HG03066 (cell line): ENCODE data around the gene HASPIN.

Source experiments
- ATAC-seq: cut with Tn5 transposase; IDR thresholded peaks from one replicate; pipeline ENCODE4 v1.9.1; 2021; ENCODE audit warnings: low read depth; ENCODE audit not compliant: unreplicated experiment

The HASPIN gene

GRCh38 chr17:3762922-3763776 is 39.4 kb downstream of the HASPIN start:
- ATAC-seq: peak; percentile 64

DNA sequence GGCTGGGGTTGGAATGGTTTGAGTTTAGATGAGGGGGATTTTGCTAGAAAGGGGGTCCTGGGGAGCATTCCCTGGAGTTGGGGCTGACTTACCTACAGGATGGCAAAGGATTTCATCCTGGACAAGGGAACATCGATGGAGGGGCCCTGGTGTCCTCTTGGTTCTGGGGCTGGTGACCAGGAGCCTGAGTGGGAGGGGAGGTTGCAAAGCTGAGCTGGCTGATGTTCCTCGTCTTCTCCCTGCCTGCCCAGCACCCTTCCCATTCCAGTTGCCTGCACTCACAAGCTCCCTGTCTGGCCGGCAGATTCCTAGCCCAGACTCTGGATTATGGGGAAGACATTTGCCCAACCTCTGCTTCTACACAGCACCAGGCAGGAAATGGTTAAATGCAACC is 40.1 kb downstream of the HASPIN start:
- ATAC-seq: no peak

DNA sequence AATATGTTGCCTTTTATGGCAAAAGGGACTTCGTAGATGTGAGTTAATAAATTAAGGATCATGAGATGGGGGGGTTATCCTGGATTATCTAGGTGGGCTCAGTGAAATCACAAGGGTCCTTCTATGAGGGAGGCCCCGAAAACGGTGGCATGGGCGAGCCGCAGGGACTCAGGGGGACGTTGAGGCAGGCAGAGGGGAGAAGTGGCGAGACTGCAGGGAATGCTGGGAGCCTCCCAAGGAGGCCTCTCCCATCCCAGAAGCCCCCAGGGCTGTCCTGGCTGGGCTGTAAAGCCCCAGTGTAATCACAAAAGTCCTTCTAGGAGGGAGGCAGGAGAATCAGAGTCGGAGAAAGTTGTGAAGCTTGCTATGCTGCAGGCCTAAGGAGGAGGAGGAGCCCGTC is 42.3 kb downstream of the HASPIN start:
- ATAC-seq: no peak

DNA sequence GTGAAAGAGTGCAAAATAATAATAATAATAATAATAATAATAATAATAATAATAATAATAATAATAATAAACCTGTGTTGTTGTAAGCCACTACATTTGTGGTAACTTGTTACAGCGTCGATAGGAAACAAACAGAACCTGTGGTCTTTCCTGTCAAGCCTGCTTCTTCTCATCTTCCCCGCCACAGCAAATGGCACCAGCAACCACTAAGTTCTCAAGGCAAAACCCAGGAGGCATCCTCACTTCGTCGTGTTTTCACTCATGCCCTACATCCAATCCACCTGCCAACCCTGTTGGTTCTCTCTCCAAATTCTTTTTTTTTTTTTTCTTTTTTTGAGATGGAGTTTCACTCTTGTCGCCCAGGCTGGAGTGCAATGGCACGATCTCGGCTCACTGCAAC is 43.1 kb downstream of the HASPIN start:
- no peak for ATAC-seq

- ATAC-seq: no peak
These were observed 44.6 kb downstream of the HASPIN start for GRCh38 chr17:3768341-3768740.

DNA sequence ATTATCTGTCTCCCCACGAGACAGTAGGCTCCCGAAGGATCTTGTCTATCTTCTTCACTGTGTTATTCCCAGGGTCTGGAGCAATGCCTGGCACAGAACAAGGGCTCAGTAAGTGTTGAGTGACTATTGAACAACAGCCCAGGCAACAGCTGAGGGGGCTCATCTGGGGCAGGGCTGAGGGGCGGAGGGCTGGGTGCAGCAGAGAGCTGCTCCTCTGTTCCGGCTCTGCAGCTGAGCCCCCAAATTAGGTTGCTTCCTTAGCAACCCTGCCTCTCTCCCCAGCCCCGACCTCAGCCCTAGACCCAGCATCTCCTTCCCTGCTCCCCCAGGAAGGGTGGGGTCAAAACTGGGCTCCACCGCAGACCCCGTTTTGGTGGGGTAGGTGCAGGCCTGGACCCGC is 45.1 kb downstream of the HASPIN start:
- ATAC-seq: no peak

DNA sequence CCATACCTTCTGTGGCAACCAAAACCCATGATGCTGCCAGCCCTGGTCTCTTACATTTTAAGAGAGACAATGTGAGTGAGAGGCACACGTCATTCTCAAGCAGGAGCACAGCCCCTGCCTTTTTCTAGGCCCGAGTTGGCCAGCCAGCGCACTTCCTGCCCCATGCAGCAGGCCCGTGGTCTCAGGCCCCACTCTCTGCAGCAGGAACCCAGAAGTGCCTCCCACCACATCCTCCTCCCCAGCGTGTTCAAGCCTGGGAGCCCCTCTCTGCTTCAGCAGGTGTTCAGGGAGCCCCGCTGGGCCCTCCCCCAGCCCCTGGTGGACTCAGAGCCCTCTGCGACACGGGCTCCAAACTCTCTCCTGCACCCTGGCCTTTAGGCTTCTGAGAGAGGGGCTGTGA is 46.8 kb downstream of the HASPIN start:
- no peak for ATAC-seq

DNA sequence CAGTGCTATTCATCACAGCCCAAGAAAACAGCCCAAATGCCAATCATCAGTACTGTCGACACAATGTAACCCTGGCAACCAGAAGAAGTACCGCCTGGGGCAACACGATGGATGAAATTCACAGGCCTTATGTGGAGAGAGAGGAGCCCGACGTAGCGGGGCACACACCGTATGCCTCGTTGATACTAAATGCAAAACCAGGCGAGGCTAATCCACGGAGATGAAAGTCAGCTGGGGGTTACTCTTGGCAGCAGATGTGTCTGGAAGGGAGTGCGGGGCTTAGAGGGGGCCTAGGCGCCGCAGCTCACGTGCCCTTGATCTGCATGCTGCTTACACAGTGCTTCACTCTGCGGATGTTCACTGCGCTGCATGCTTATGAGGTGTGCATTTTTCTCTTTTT is 47.4 kb downstream of the HASPIN start:
- no peak for ATAC-seq

DNA sequence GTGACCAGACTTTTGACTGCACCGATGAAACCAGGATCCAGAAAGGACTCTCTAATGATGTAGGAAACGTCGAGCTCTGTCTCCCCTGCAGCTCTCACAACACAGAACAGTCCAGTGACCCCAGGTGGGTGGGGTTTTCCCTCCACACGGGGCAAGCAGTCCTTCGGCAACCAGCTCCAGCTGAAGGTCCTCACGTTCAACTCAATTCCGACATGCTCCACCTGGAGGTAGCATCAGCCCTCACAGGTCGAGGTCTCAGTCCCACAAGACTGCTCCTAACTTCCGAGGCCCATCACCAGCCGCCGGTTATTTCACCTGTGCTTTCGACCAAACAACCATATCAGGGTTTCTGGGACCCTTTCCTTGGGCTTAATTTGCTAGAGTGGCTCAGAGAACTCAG is 49.1 kb downstream of the HASPIN start:
- ATAC-seq: no peak

GRCh38 chr17:3773511-3773910 is 49.8 kb downstream of the HASPIN start:
- ATAC-seq: no peak

DNA sequence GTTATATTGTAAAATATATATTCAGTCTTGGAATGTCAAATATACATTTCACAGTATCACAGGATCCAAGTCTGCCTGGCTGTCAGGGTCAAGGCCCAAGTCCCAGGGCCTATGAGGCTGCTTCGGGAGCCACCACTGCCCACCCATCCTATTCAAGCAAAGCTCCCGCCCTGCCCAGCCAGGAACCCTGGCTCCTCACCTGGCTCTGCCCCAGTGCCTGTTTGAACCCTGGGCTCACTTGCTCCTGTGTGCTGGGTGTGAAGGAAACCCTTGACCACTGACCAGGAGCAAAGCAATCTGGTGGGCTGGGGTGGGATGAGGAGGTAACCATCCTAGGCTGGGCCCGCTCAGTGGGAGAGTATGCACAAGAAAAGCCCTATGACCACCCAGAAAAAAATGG is 50.3 kb downstream of the HASPIN start:
- ATAC-seq: no peak
